Retinal pigment epithelial cell (primary cell): ENCODE measurements around the gene TFCP2.
"Not testable (repeated sequence)": the region's sequence is repeated elsewhere in the genome, so short reads cannot be mapped to it uniquely, and the experiment has no call there.

Experiments
- DNase-seq: peaks from one replicate; pipeline ENCODE4 v3.0.0-alpha.2; 2010; ENCODE audit warnings: low read depth
- H3K4me3 ChIP-seq: 2 replicates; pipeline ENCODE4 v1.5.1; 2011; ENCODE audit warnings: mild to moderate bottlenecking, low read length, control low read depth, moderate library complexity
- CTCF ChIP-seq: conservative IDR thresholded peaks from 2 replicates; pipeline ENCODE4 v1.5.1; 2011; ENCODE audit warnings: low read depth, low read length, control low read depth, inconsistent platforms

Gene TFCP2

GRCh38 chr12:51172515-51173431 is at the start of gene TFCP2:
Gene TFCP2 (minus strand): TSS chr12:51173135. CDS start chr12:51172422, 713 bp downstream.
- peak; percentile 91 for DNase-seq
- no peak for TF ChIP-seq CTCF

GRCh38 chr12:51222461-51222860 is 49.5 kb upstream of the TFCP2 start:
- H3K4me3 ChIP-seq = no peak overlapping the region
- no peak for TF ChIP-seq CTCF
- no peak for DNase-seq

More at GRCh38 chr12:51172515-51173431, at the start of gene TFCP2:
- peak within 1 kb of the TSS; percentile 93 for H3K4me3 ChIP-seq

GRCh38 chr12:51219857-51220256 is 46.9 kb upstream of the TFCP2 start:
- DNase-seq, H3K4me3 ChIP-seq: not testable (repeated sequence)

- no peak for DNase-seq
- TF ChIP-seq CTCF = no peak
- H3K4me3 ChIP-seq = no peak overlapping the region
Observed at GRCh38 chr12:51219322-51219721, 46.4 kb upstream of the TFCP2 start.

- TF ChIP-seq CTCF = no peak
- DNase-seq = no peak
- peak overlapping the region; percentile 75 for H3K4me3 ChIP-seq
Observed at GRCh38 chr12:51218607-51219161, 45.7 kb upstream of the TFCP2 start.

GRCh38 chr12:51217968-51218606 is 45.2 kb upstream of the TFCP2 start, which contains the start of gene POU6F1:
Gene POU6F1 (minus strand): TSS chr12:51218062. CDS start chr12:51206836, 11,226 bp downstream.
- H3K4me3 ChIP-seq = peak within 1 kb of the TSS; percentile 75
- DNase-seq = no peak
- TF ChIP-seq CTCF = peak; percentile 56

- TF ChIP-seq CTCF = peak; percentile 35
- DNase-seq = no peak
- H3K4me3 ChIP-seq = peak overlapping the region; percentile 75
Observed at GRCh38 chr12:51217133-51217967, 44.4 kb upstream of the TFCP2 start.
